H9 (cell line): ENCODE measurements around the gene KISS1. TPM values are rescaled to one million over a fixed set of nuclear protein-coding genes. Genes with fewer than 3 reads are reported as not detected.

Source experiments
- DNase-seq: peaks from one replicate; pipeline ENCODE4 v3.0.0-alpha.2; 2017
- H2AFZ ChIP-seq: one replicate; pipeline ENCODE4 v1.6.1; 2013; ENCODE audit warnings: mild to moderate bottlenecking, low read length, control low read depth, moderate library complexity
- H2AK5ac ChIP-seq: 2 replicates; pipeline ENCODE4 v1.6.1; 2013; ENCODE audit warnings: low read length, control low read depth, mixed read lengths; ENCODE audit not compliant: insufficient read length
- H2BK120ac ChIP-seq: one replicate; pipeline ENCODE4 v1.6.1; 2013; ENCODE audit warnings: low read depth, mild to moderate bottlenecking, low read length, control low read depth, inconsistent platforms; ENCODE audit not compliant: poor library complexity, severe bottlenecking
- H2BK12ac ChIP-seq: 2 replicates; pipeline ENCODE4 v1.6.1; 2013; ENCODE audit warnings: low read length, control low read depth, mixed read lengths, low read depth; ENCODE audit not compliant: insufficient read length
- H2BK15ac ChIP-seq: 2 replicates; pipeline ENCODE4 v1.6.1; 2013; ENCODE audit warnings: low read depth, low read length, control low read depth
- H2BK20ac ChIP-seq: one replicate; pipeline ENCODE4 v1.6.1; 2013; ENCODE audit warnings: low read depth, mild to moderate bottlenecking, low read length, control low read depth, inconsistent platforms; ENCODE audit not compliant: poor library complexity, severe bottlenecking
- H2BK5ac ChIP-seq: 2 replicates; pipeline ENCODE4 v1.6.1; 2013; ENCODE audit warnings: low read length, control low read depth, mixed read lengths; ENCODE audit not compliant: insufficient read length
- H3K14ac ChIP-seq: 2 replicates; pipeline ENCODE4 v1.6.1; 2013; ENCODE audit warnings: low read length, control low read depth; ENCODE audit not compliant: insufficient read depth
- H3K18ac ChIP-seq: 2 replicates; pipeline ENCODE4 v1.6.1; 2013; ENCODE audit warnings: low read depth, mild to moderate bottlenecking, mixed read lengths, low read length, control low read depth; ENCODE audit not compliant: insufficient read length
- H3K23ac ChIP-seq: 2 replicates; pipeline ENCODE4 v1.6.1; 2013; ENCODE audit warnings: low read length, control low read depth, mixed read lengths, low read depth; ENCODE audit not compliant: insufficient read length
- H3K23me2 ChIP-seq: 2 replicates; pipeline ENCODE4 v1.6.1; 2013; ENCODE audit warnings: low read depth, mild to moderate bottlenecking, mixed read lengths, low read length, control low read depth; ENCODE audit not compliant: insufficient read length, poor library complexity, severe bottlenecking
- H3K27ac ChIP-seq: 2 replicates; pipeline ENCODE4 v1.5.1; 2013; ENCODE audit warnings: low read length, control low read depth, mixed read lengths, low read depth; ENCODE audit not compliant: insufficient read length
- H3K27me3 ChIP-seq: 2 replicates; pipeline ENCODE4 v1.6.1; 2013; ENCODE audit warnings: low read length, control low read depth, inconsistent platforms; ENCODE audit not compliant: insufficient read depth
- H3K4ac ChIP-seq: 2 replicates; pipeline ENCODE4 v1.6.1; 2013; ENCODE audit warnings: low read depth, mild to moderate bottlenecking, control low read depth, inconsistent platforms, low read length, moderate library complexity
- H3K4me1 ChIP-seq: 2 replicates; pipeline ENCODE4 v1.6.1; 2013; ENCODE audit warnings: low read length, control low read depth, inconsistent platforms; ENCODE audit not compliant: insufficient read depth
- H3K4me2 ChIP-seq: 2 replicates; pipeline ENCODE4 v1.6.1; 2013; ENCODE audit warnings: low read length, control low read depth, mixed read lengths; ENCODE audit not compliant: insufficient read length, insufficient read depth
- H3K56ac ChIP-seq: 2 replicates; pipeline ENCODE4 v1.6.1; 2013; ENCODE audit warnings: low read depth, mild to moderate bottlenecking, mixed read lengths, low read length, control low read depth; ENCODE audit not compliant: insufficient read length
- H3K79me1 ChIP-seq: 2 replicates; pipeline ENCODE4 v1.6.1; 2013; ENCODE audit warnings: low read depth, mild to moderate bottlenecking, moderate library complexity, low read length, control low read depth, inconsistent platforms; ENCODE audit not compliant: insufficient read depth, poor library complexity, severe bottlenecking
- H3K79me2 ChIP-seq: 2 replicates; pipeline ENCODE4 v1.6.1; 2013; ENCODE audit warnings: low read length, control low read depth, inconsistent platforms; ENCODE audit not compliant: insufficient read depth
- H3K9ac ChIP-seq: 2 replicates; pipeline ENCODE4 v1.6.1; 2013; ENCODE audit warnings: low read length, control low read depth, mixed read lengths; ENCODE audit not compliant: insufficient read length; ENCODE audit errors: extremely low read depth
- H3K9me3 ChIP-seq: one replicate; pipeline ENCODE4 v1.6.1; 2013; ENCODE audit warnings: low read depth, low read length, inconsistent platforms; ENCODE audit not compliant: control insufficient read depth
- H3T11ph ChIP-seq: one replicate; pipeline ENCODE4 v1.6.1; 2013; ENCODE audit warnings: mild to moderate bottlenecking, low read length, control low read depth, inconsistent platforms
- H4K20me1 ChIP-seq: one replicate; pipeline ENCODE4 v1.6.1; 2013; ENCODE audit not compliant: control insufficient read depth, insufficient read length, insufficient read depth
- H4K5ac ChIP-seq: 2 replicates; pipeline ENCODE4 v1.6.1; 2013; ENCODE audit warnings: low read depth, mild to moderate bottlenecking, mixed read lengths, low read length, control low read depth; ENCODE audit not compliant: insufficient read length
- H4K8ac ChIP-seq: replicated peaks from 2 replicates; pipeline ENCODE4 v1.6.1; 2013; ENCODE audit warnings: low read length, control low read depth, mixed read lengths, low read depth; ENCODE audit not compliant: insufficient read length
- H4K91ac ChIP-seq: 2 replicates; pipeline ENCODE4 v1.6.1; 2013; ENCODE audit warnings: low read depth, mild to moderate bottlenecking, moderate library complexity, mixed read lengths, low read length, control low read depth; ENCODE audit not compliant: insufficient read length
- H3K27ac Mint-ChIP-seq, 3 experiments: 2 replicates in 2 of 3; 3 replicates in 1 of 3; pipeline ENCODE4 v1.8.0; 2020 to 2021; ENCODE audit warnings: mixed read lengths in 3 of 3, mild to moderate bottlenecking in 1 of 3, moderate library complexity in 1 of 3
- H3K27me3 Mint-ChIP-seq: 2 replicates; pipeline ENCODE4 v1.8.0; 2021; ENCODE audit warnings: low read depth, mild to moderate bottlenecking, moderate library complexity, mixed read lengths
- H3K36me3 Mint-ChIP-seq, 3 experiments: 2 replicates in 2 of 3; 3 replicates in 1 of 3; pipeline ENCODE4 v1.8.0; 2020 to 2021; ENCODE audit warnings: low read depth in 3 of 3, mixed read lengths in 3 of 3; ENCODE audit not compliant: insufficient read depth in 1 of 3
- H3K4me1 Mint-ChIP-seq, 2 experiments: 2 replicates each; pipeline ENCODE4 v1.8.0; 2020; ENCODE audit warnings: mixed read lengths in 2 of 2
- H3K4me3 Mint-ChIP-seq, 2 experiments: 2 replicates in 1 of 2; 3 replicates in 1 of 2; pipeline ENCODE4 v1.8.0; 2020 to 2021; ENCODE audit warnings: mild to moderate bottlenecking in 2 of 2, mixed read lengths in 2 of 2, moderate library complexity in 1 of 2
- H3K9me3 Mint-ChIP-seq, 2 experiments: 2 replicates in 1 of 2; 3 replicates in 1 of 2; pipeline ENCODE4 v1.8.0; 2020; ENCODE audit warnings: mild to moderate bottlenecking in 2 of 2, mixed read lengths in 2 of 2, moderate library complexity in 1 of 2
- CTCF ChIP-seq: fragments of 200-600 bp; sonication (generic); conservative IDR thresholded peaks from 3 replicates; pipeline ENCODE4 v1.8.0; 2021; ENCODE audit warnings: antibody characterized with exemption, mild to moderate bottlenecking
- WGBS: extraction: QIAGEN DNeasy Blood & Tissue Kit; methylation state at CpG from one replicate; pipeline ENCODE4 v1.1.7; 2013; ENCODE audit warnings: missing lambda C conversion rate, low lambda C conversion rate, mixed read lengths; ENCODE audit not compliant: insufficient read length; ENCODE audit errors: extremely low coverage; 5-methylcytosine and 5-hydroxymethylcytosine counted together
- total RNA-seq: library from RNA; stranded (reverse); gene quantifications from 2 replicates; pipeline ENCODE4 v1.2.1, GENCODE V29; 2021

The KISS1 gene
- total RNA-seq, 1 experiment from 2014 or later: 0.68 TPM

GRCh38 chr1:204227996-204228785 is 31.9 kb upstream of the KISS1 start:
- H3K27me3 Mint-ChIP-seq: no peaks in the 10 kb centered on the region
- Histone ChIP-seq H3K14ac (no peak overlapping the region), H3K4ac (no peak overlapping the region), H3K4me2 (no peak overlapping the region), H3K9ac (no peak overlapping the region), H2BK5ac (no peak overlapping the region), H3K79me2 (no peaks in the 10 kb centered on the region), H2AK5ac (no peak overlapping the region), H2BK15ac (no peak overlapping the region), H3K23me2 (no peaks in the 10 kb centered on the region), H3K4me1 (no peaks in the 10 kb centered on the region), H4K5ac (no peak overlapping the region), H2BK12ac (no peak overlapping the region), H3K23ac (no peak overlapping the region), H3K79me1 (no peaks in the 10 kb centered on the region), H4K8ac (no peak overlapping the region), H3K27ac (no peak overlapping the region), H2AFZ (no peak overlapping the region), H2BK120ac (no peak overlapping the region), H4K91ac (no peak overlapping the region), H3K18ac (no peak overlapping the region), H3T11ph (no peak overlapping the region), H3K56ac (no peak overlapping the region), H4K20me1 (no peaks in the 10 kb centered on the region), H2BK20ac (no peak overlapping the region), H3K9me3 (no peaks in the 10 kb centered on the region), H3K27me3 (no peaks in the 10 kb centered on the region)
- WGBS: no CpG with 5 or more reads among the region's 20 CpGs
- no peak for DNase-seq
- peaks cover 0 to 14% (median 4%) of the 10 kb centered on the region in 3 experiments; a peak in 4 of 7 replicates for H3K36me3 Mint-ChIP-seq
- no peak overlapping the region for H3K27ac Mint-ChIP-seq
- TF ChIP-seq CTCF: no peak
- H3K9me3 Mint-ChIP-seq: no peaks in the 10 kb centered on the region; a peak in 1 of 5 replicates
- no peak overlapping the region for H3K4me3 Mint-ChIP-seq
- peaks cover 0 to 9% of the 10 kb centered on the region in 2 experiments; a peak in 1 of 4 replicates for H3K4me1 Mint-ChIP-seq
